Natural killer cell (primary cell): ENCODE measurements around the gene HSPBP1. TPM values are rescaled to one million over a fixed set of nuclear protein-coding genes. Genes with fewer than 3 reads are reported as not detected.

ENCODE experiments used
- ATAC-seq, 3 donors: fragments of 150-1000 bp in 2 of 3; fragments of 200-7000 bp in 1 of 3; cut with Tn5 transposase; 1 replicate in 1 of 3; 2 replicates in 2 of 3; pipeline ENCODE4 v1.10.0; 2021; ENCODE audit warnings: mild to moderate bottlenecking in 2 of 3, moderate library complexity in 2 of 3
- DNase-seq, 2 donors: peaks; one replicate each; pipeline versions ENCODE4 v3.0.0 to v3.0.0-alpha.2; 2013 to 2021; ENCODE audit warnings: mixed read lengths in 1 of 2
- H3K27ac ChIP-seq: one replicate; pipeline ENCODE4 v1.5.1; 2013; ENCODE audit warnings: mild to moderate bottlenecking, low read length
- H3K27me3 ChIP-seq: one replicate; pipeline ENCODE4 v1.6.1; 2013; ENCODE audit warnings: low read length; ENCODE audit not compliant: control insufficient read depth, insufficient read depth
- H3K36me3 ChIP-seq: one replicate; pipeline ENCODE4 v1.6.1; 2013; ENCODE audit warnings: low read length; ENCODE audit not compliant: control insufficient read depth, insufficient read depth
- H3K4me1 ChIP-seq: one replicate; pipeline ENCODE4 v1.6.1; 2013; ENCODE audit warnings: low read length; ENCODE audit not compliant: control insufficient read depth, insufficient read depth
- H3K4me3 ChIP-seq: one replicate; pipeline ENCODE4 v1.5.1; 2013; ENCODE audit warnings: low read length
- H3K9me3 ChIP-seq: one replicate; pipeline ENCODE4 v1.6.1; 2013; ENCODE audit warnings: low read length; ENCODE audit not compliant: control insufficient read depth, insufficient read depth
- H3K27ac Mint-ChIP-seq, 2 donors: one replicate each; pipeline ENCODE4 v1.8.0; 2022; ENCODE audit warnings: mild to moderate bottlenecking in 2 of 2, mixed read lengths in 2 of 2, moderate library complexity in 1 of 2
- H3K27me3 Mint-ChIP-seq, 2 donors: one replicate each; pipeline ENCODE4 v1.8.0; 2022; ENCODE audit warnings: low read depth in 2 of 2, mixed read lengths in 2 of 2
- H3K36me3 Mint-ChIP-seq: one replicate; pipeline ENCODE4 v1.8.0; 2022; ENCODE audit warnings: mixed read lengths
- H3K4me1 Mint-ChIP-seq, 2 donors: one replicate each; pipeline ENCODE4 v1.8.0; 2022; ENCODE audit warnings: mixed read lengths in 2 of 2
- H3K4me3 Mint-ChIP-seq: one replicate; pipeline ENCODE4 v1.8.0; 2022; ENCODE audit warnings: mild to moderate bottlenecking, moderate library complexity, mixed read lengths
- H3K9me3 Mint-ChIP-seq, 2 donors: one replicate each; pipeline ENCODE4 v1.8.0; 2022; ENCODE audit warnings: mixed read lengths in 2 of 2
- CTCF ChIP-seq: fragments of 200-600 bp; IDR thresholded peaks from one replicate; pipeline ENCODE4 v1.8.0; 2022; ENCODE audit warnings: antibody characterized with exemption
- WGBS: methylation state at CpG from one replicate; pipeline ENCODE4 v1.1.7; 2013; ENCODE audit warnings: missing lambda C conversion rate; ENCODE audit not compliant: insufficient coverage; 5-methylcytosine and 5-hydroxymethylcytosine counted together
- intact Hi-C: fragments of 100-400 bp; cut with micrococcal nuclease; formaldehyde crosslinking; loops from one replicate; pipeline ENCODE4 v1.14.2; 2022
- total RNA-seq, 4 donors: library from RNA; stranded (reverse); fragments of 120-200 nt in 1 of 4; gene quantifications; one replicate each; pipeline versions ENCODE4 v1.2.3 to v1.2.4, GENCODE V29; 2013 to 2022

Gene HSPBP1
- total RNA-seq, 3 donors from 2014 or later (not counting 1 experiment from before 2014, with no cell fraction given): 17.1 to 19.5 (median 18.5) TPM

GRCh38 chr19:55239004-55239403 is 40.9 kb downstream of the HSPBP1 start:
- intact Hi-C loops: no loop called here
- no peaks in the 10 kb centered on the region for H3K9me3 ChIP-seq
- Mint-ChIP-seq H3K4me3 (no peak overlapping the region), H3K27me3 (no peaks in the 10 kb centered on the region), H3K27ac (no peak overlapping the region), H3K9me3 (no peaks in the 10 kb centered on the region), H3K36me3 (peaks cover 20% of the 10 kb centered on the region), H3K4me1 (peaks cover 11 to 17% of the 10 kb centered on the region in 2 donors)
- TF ChIP-seq CTCF: no peak
- DNase-seq: no peak
- no peaks in the 10 kb centered on the region for H3K27me3 ChIP-seq
- no peak for ATAC-seq
- no peaks in the 10 kb centered on the region for H3K4me1 ChIP-seq
- H3K4me3 ChIP-seq: no peak overlapping the region
- no peak overlapping the region for H3K27ac ChIP-seq
- 94% methylated on average over 12 of the region's 12 CpGs for WGBS
- H3K36me3 ChIP-seq: peaks cover 89% of the 10 kb centered on the region

- no peak overlapping the region for H3K4me3 ChIP-seq
- peaks cover 89% of the 10 kb centered on the region for H3K36me3 ChIP-seq
- H3K9me3 ChIP-seq: no peaks in the 10 kb centered on the region
- Mint-ChIP-seq H3K27ac (no peak overlapping the region), H3K4me3 (no peak overlapping the region), H3K27me3 (no peaks in the 10 kb centered on the region), H3K4me1 (peaks cover 17% of the 10 kb centered on the region in 2 donors), H3K36me3 (peaks cover 22% of the 10 kb centered on the region), H3K9me3 (no peaks in the 10 kb centered on the region)
- no peak overlapping the region for H3K27ac ChIP-seq
- ATAC-seq (no peak), DNase-seq (no peak)
- no peak for TF ChIP-seq CTCF
- intact Hi-C loops: no loop called here
- WGBS: 96% methylated on average over 8 of the region's 8 CpGs
- no peaks in the 10 kb centered on the region for H3K4me1 ChIP-seq
- no peaks in the 10 kb centered on the region for H3K27me3 ChIP-seq
Observed at GRCh38 chr19:55238030-55238429, 41.9 kb downstream of the HSPBP1 start.

GRCh38 chr19:55232986-55233385 is 46.9 kb downstream of the HSPBP1 start:
- no peak overlapping the region for H3K4me3 Mint-ChIP-seq
- 89% methylated on average over 3 of the region's 5 CpGs for WGBS
- H3K27me3 ChIP-seq: no peaks in the 10 kb centered on the region
- no peak overlapping the region for H3K27ac Mint-ChIP-seq
- H3K4me3 ChIP-seq: no peak overlapping the region
- no peak for DNase-seq
- no peak for TF ChIP-seq CTCF
- H3K27me3 Mint-ChIP-seq: no peaks in the 10 kb centered on the region
- no peaks in the 10 kb centered on the region for H3K4me1 ChIP-seq
- H3K4me1 Mint-ChIP-seq: peaks cover 12% of the 10 kb centered on the region in 2 donors
- H3K9me3 Mint-ChIP-seq: no peaks in the 10 kb centered on the region
- H3K9me3 ChIP-seq: no peaks in the 10 kb centered on the region
- peaks cover 16% of the 10 kb centered on the region for H3K36me3 Mint-ChIP-seq
- peaks cover 87% of the 10 kb centered on the region for H3K36me3 ChIP-seq
- intact Hi-C loops: no loop called here
- ATAC-seq: no peak
- H3K27ac ChIP-seq: no peak overlapping the region

- no peak overlapping the region for H3K27ac Mint-ChIP-seq
- H3K4me1 Mint-ChIP-seq: peaks cover 12 to 16% of the 10 kb centered on the region in 2 donors
- no peak for TF ChIP-seq CTCF
- intact Hi-C loops: no loop called here
- Histone ChIP-seq H3K4me3 (no peak overlapping the region), H3K36me3 (peaks cover 87% of the 10 kb centered on the region), H3K9me3 (no peaks in the 10 kb centered on the region), H3K4me1 (no peaks in the 10 kb centered on the region), H3K27me3 (no peaks in the 10 kb centered on the region), H3K27ac (no peak overlapping the region)
- DNase-seq (no peak), ATAC-seq (no peak)
- H3K27me3 Mint-ChIP-seq: no peaks in the 10 kb centered on the region
- H3K9me3 Mint-ChIP-seq: no peaks in the 10 kb centered on the region
- H3K4me3 Mint-ChIP-seq: no peak overlapping the region
- H3K36me3 Mint-ChIP-seq: peaks cover 16% of the 10 kb centered on the region
- 94% methylated on average over 12 of the region's 12 CpGs for WGBS
Observed at GRCh38 chr19:55232286-55232602, 47.7 kb downstream of the HSPBP1 start.
